Measurements from ENCODE around the gene ACE.

Gene ACE

GRCh38 chr17:63492940-63493339, 16.1 kb downstream of the ACE start:
- no peak for DNase-seq

- DNase-seq, result no peak
Observed at GRCh38 chr17:63493411-63493810, 16.6 kb downstream of the ACE start.

- DNase-seq, result no peak
Observed at GRCh38 chr17:63494300-63494928, 17.6 kb downstream of the ACE start.

GRCh38 chr17:63495491-63495890, 18.6 kb downstream of the ACE start:
- no peak for DNase-seq

GRCh38 chr17:63496177-63496576, 19.3 kb downstream of the ACE start:
- no peak for DNase-seq

GRCh38 chr17:63496663-63497400, 20.0 kb downstream of the ACE start:
- DNase-seq, result no peak

- DNase-seq, result no peak
Observed at GRCh38 chr17:63497708-63498483, 21.0 kb downstream of the ACE start.

- DNase-seq, result no peak
Observed at GRCh38 chr17:63498626-63499195, 21.9 kb downstream of the ACE start.

GRCh38 chr17:63500543-63501390, 23.9 kb downstream of the ACE start:
- DNase-seq, result no peak

- DNase-seq, result no peak
Observed at GRCh38 chr17:63503341-63503705, 26.5 kb downstream of the ACE start.

GRCh38 chr17:63504261-63504660, 27.4 kb downstream of the ACE start:
- no peak for DNase-seq

GRCh38 chr17:63505341-63505740, 28.5 kb downstream of the ACE start:
- DNase-seq, result no peak

- no peak for DNase-seq
Observed at GRCh38 chr17:63506627-63507026, 29.8 kb downstream of the ACE start.

- DNase-seq, result no peak
Observed at GRCh38 chr17:63511331-63511730, 34.5 kb downstream of the ACE start.

- DNase-seq, result no peak
Observed at GRCh38 chr17:63512388-63512787, 35.5 kb downstream of the ACE start.

- DNase-seq, result no peak
Observed at GRCh38 chr17:63512896-63513644, 36.2 kb downstream of the ACE start.

- no peak for DNase-seq
Observed at GRCh38 chr17:63514477-63514876, 37.6 kb downstream of the ACE start.

GRCh38 chr17:63514974-63515373, 38.1 kb downstream of the ACE start:
- no peak for DNase-seq

- no peak for DNase-seq
Observed at GRCh38 chr17:63515426-63515825, 38.6 kb downstream of the ACE start.

- DNase-seq, result no peak
Observed at GRCh38 chr17:63516910-63517824, 40.3 kb downstream of the ACE start.

All from effector CD4-positive, alpha-beta T cell (primary cell).